Hepatocyte (in vitro differentiated cells): ENCODE measurements around the gene ALDH5A1. TPM values are rescaled to one million over a fixed set of nuclear protein-coding genes. Genes with fewer than 3 reads are reported as not detected.

Experiments used
- DNase-seq: peaks from one replicate; pipeline ENCODE4 v3.0.0-alpha.2; 2016; ENCODE audit warnings: low spot score
- H2AFZ ChIP-seq: fragments of 200-600 bp; sonication (generic); 2 replicates; pipeline ENCODE4 v1.6.0; 2016; ENCODE audit warnings: antibody characterized with exemption, mild to moderate bottlenecking
- H3K27ac ChIP-seq: fragments of 200-600 bp; sonication (generic); 2 replicates; pipeline ENCODE4 v1.5.1; 2016; ENCODE audit warnings: mild to moderate bottlenecking
- H3K27me3 ChIP-seq: fragments of 200-600 bp; sonication (generic); 2 replicates; pipeline ENCODE4 v1.6.1; 2016
- H3K36me3 ChIP-seq: fragments of 200-600 bp; sonication (generic); replicated peaks from 2 replicates; pipeline ENCODE4 v1.5.1; 2016; ENCODE audit warnings: low read depth; ENCODE audit not compliant: insufficient read depth
- H3K4me1 ChIP-seq: fragments of 200-600 bp; sonication (generic); 2 replicates; pipeline ENCODE4 v1.5.1; 2016; ENCODE audit warnings: mild to moderate bottlenecking, moderate library complexity; ENCODE audit not compliant: insufficient read depth
- H3K4me2 ChIP-seq: fragments of 200-600 bp; sonication (generic); 2 replicates; pipeline ENCODE4 v1.6.0; 2016
- H3K4me3 ChIP-seq: fragments of 200-600 bp; sonication (generic); 2 replicates; pipeline ENCODE4 v1.5.1; 2016; ENCODE audit warnings: mild to moderate bottlenecking
- H3K79me2 ChIP-seq: fragments of 200-600 bp; sonication (generic); 2 replicates; pipeline ENCODE4 v1.6.0; 2017; ENCODE audit warnings: mild to moderate bottlenecking
- H3K9me2 ChIP-seq: fragments of 200-600 bp; sonication (generic); replicated peaks from 2 replicates; pipeline ENCODE4 v1.6.0; 2017; ENCODE audit warnings: mild to moderate bottlenecking; ENCODE audit not compliant: insufficient read depth
- H3K9me3 ChIP-seq: fragments of 200-600 bp; sonication (generic); 2 replicates; pipeline ENCODE4 v1.5.1; 2016; ENCODE audit warnings: low read depth, mild to moderate bottlenecking
- H4K20me1 ChIP-seq: fragments of 200-600 bp; sonication (generic); 2 replicates; pipeline ENCODE4 v1.6.0; 2016; ENCODE audit warnings: mild to moderate bottlenecking; ENCODE audit not compliant: insufficient read depth, poor library complexity, severe bottlenecking
- CTCF ChIP-seq: fragments of 200-600 bp; sonication (generic); IDR thresholded peaks from 2 replicates; pipeline ENCODE4 v1.5.1; 2016; ENCODE audit warnings: antibody characterized with exemption, mild to moderate bottlenecking; ENCODE audit not compliant: poor library complexity
- EZH2 ChIP-seq: fragments of 200-600 bp; sonication (generic); IDR thresholded peaks from 2 replicates; pipeline ENCODE4 v1.6.1; 2016; ENCODE audit warnings: antibody characterized with exemption, mild to moderate bottlenecking, borderline replicate concordance
- EZH2phosphoT487 ChIP-seq: fragments of 200-600 bp; sonication (generic); IDR thresholded peaks from one replicate; pipeline ENCODE4 v1.6.1; 2018; ENCODE audit warnings: antibody characterized with exemption, mild to moderate bottlenecking, low read depth, moderate library complexity; ENCODE audit not compliant: unreplicated experiment, severe bottlenecking
- whole genome bisulfite sequencing: methylation state at CpG from one replicate; pipeline ENCODE4 v1.1.6; 2016; ENCODE audit warnings: low lambda C conversion rate; ENCODE audit errors: missing lambda C conversion rate; 5-methylcytosine and 5-hydroxymethylcytosine counted together
- polyA plus RNA-seq: library from polyadenylated mRNA; unstranded; fragments of >200 nt; fragmentation: Nextera tagmentation; extraction: Ambion mirVana; gene quantifications from 2 replicates; pipeline ENCODE4 v1.2.1, GENCODE V29; 2016
- total RNA-seq: library from RNA; depleted of rRNA; stranded (reverse); fragments of >200 nt; gene quantifications from 2 replicates; pipeline ENCODE4 v1.2.3, GENCODE V29; 2014

The ALDH5A1 gene
- total and polyA plus RNA-seq, 2 experiments from 2014 or later: 12.3 to 16.8 TPM

GRCh38 chr6:24469811-24470210 is 25.0 kb upstream of the ALDH5A1 start:
- Histone ChIP-seq H3K27ac (no peak overlapping the region), H4K20me1 (no peaks in the 10 kb centered on the region), H3K4me3 (no peak overlapping the region), H3K9me3 (no peaks in the 10 kb centered on the region), H3K79me2 (no peaks in the 10 kb centered on the region), H3K27me3 (no peaks in the 10 kb centered on the region), H3K9me2 (no peaks in the 10 kb centered on the region), H3K4me2 (no peak overlapping the region), H3K4me1 (no peaks in the 10 kb centered on the region), H3K36me3 (no peaks in the 10 kb centered on the region), H2AFZ (no peak overlapping the region)
- no peak for DNase-seq
- WGBS: 93% methylated on average over 7 of the region's 7 CpGs
- TF ChIP-seq EZH2phosphoT487 (no peak), EZH2 (no peak), CTCF (no peak)

- no peak overlapping the region for H3K27ac ChIP-seq
- no peak overlapping the region for H3K4me3 ChIP-seq
- TF ChIP-seq EZH2phosphoT487 (no peak), EZH2 (no peak), CTCF (no peak)
- no peaks in the 10 kb centered on the region for H3K9me3 ChIP-seq
- H3K79me2 ChIP-seq: no peaks in the 10 kb centered on the region
- no peaks in the 10 kb centered on the region for H3K9me2 ChIP-seq
- no peaks in the 10 kb centered on the region for H3K4me1 ChIP-seq
- H3K27me3 ChIP-seq: no peaks in the 10 kb centered on the region
- H2AFZ ChIP-seq: no peak overlapping the region
- H3K36me3 ChIP-seq: no peaks in the 10 kb centered on the region
- H4K20me1 ChIP-seq: no peaks in the 10 kb centered on the region
- H3K4me2 ChIP-seq: no peak overlapping the region
- no peak for DNase-seq
Observed at GRCh38 chr6:24472181-24472580, 22.6 kb upstream of the ALDH5A1 start.

GRCh38 chr6:24476631-24477030 is 18.1 kb upstream of the ALDH5A1 start:
- Histone ChIP-seq H3K36me3 (no peaks in the 10 kb centered on the region), H3K4me1 (no peaks in the 10 kb centered on the region), H3K4me3 (no peak overlapping the region), H2AFZ (no peak overlapping the region), H3K27me3 (no peaks in the 10 kb centered on the region), H3K79me2 (no peaks in the 10 kb centered on the region), H3K9me3 (no peaks in the 10 kb centered on the region), H3K27ac (no peak overlapping the region), H4K20me1 (no peaks in the 10 kb centered on the region), H3K9me2 (no peaks in the 10 kb centered on the region), H3K4me2 (no peak overlapping the region)
- TF ChIP-seq EZH2 (no peak), EZH2phosphoT487 (no peak)
- DNase-seq: no peak
- 91% methylated on average over 6 of the region's 6 CpGs for WGBS

- Histone ChIP-seq H3K4me2 (no peak overlapping the region), H3K36me3 (no peaks in the 10 kb centered on the region), H3K79me2 (no peaks in the 10 kb centered on the region), H3K4me3 (no peak overlapping the region), H3K27ac (no peak overlapping the region), H2AFZ (no peak overlapping the region), H3K27me3 (no peaks in the 10 kb centered on the region), H3K9me3 (no peaks in the 10 kb centered on the region), H3K9me2 (no peaks in the 10 kb centered on the region), H3K4me1 (no peaks in the 10 kb centered on the region), H4K20me1 (no peaks in the 10 kb centered on the region)
- 94% methylated on average over 1 of the region's 1 CpG for WGBS
- no peak for TF ChIP-seq EZH2phosphoT487
- no peak for DNase-seq
Observed at GRCh38 chr6:24477070-24477469, 17.7 kb upstream of the ALDH5A1 start.

- Histone ChIP-seq H3K27ac (no peak overlapping the region), H3K79me2 (no peaks in the 10 kb centered on the region), H3K4me2 (no peak overlapping the region), H3K9me3 (no peaks in the 10 kb centered on the region), H3K4me3 (no peak overlapping the region), H4K20me1 (no peaks in the 10 kb centered on the region), H3K9me2 (no peaks in the 10 kb centered on the region), H3K27me3 (no peaks in the 10 kb centered on the region), H2AFZ (no peak overlapping the region), H3K36me3 (no peaks in the 10 kb centered on the region), H3K4me1 (no peaks in the 10 kb centered on the region)
- no peak for DNase-seq
- 52% methylated on average over 4 of the region's 4 CpGs for WGBS
- no peak for TF ChIP-seq EZH2
- TF ChIP-seq CTCF: no peak
- TF ChIP-seq EZH2phosphoT487: no peak
Observed at GRCh38 chr6:24478903-24479302, 15.9 kb upstream of the ALDH5A1 start.
